IMR-90 (cell line): ENCODE measurements around the gene SLC38A11. TPM values are rescaled to one million over a fixed set of nuclear protein-coding genes. Genes with fewer than 3 reads are reported as not detected.
A peak's percentile ranks its signal among the peaks of the same experiment; 100 is the strongest.

Experiments used
- ATAC-seq: fragments of 200-7000 bp; cut with Tn5 transposase; 2 replicates; pipeline ENCODE4 v1.9.1; 2020; ENCODE audit warnings: low read depth, mild to moderate bottlenecking, moderate library complexity
- BruUV-seq: library from RNA; stranded (reverse); fragments of 400-500 nt; replicated peaks from 2 replicates; lab custom pipeline; 2021; lab: Mats Ljungman, UMichigan
- CTCF ChIA-PET: fragments of 300-600 bp; formaldehyde crosslinking; extraction: SDS; loops from one replicate; lab custom pipeline; 2021; ENCODE audit warnings: antibody characterized with exemption; lab: Yijun Ruan, JAX
- POLR2A ChIA-PET: fragments of 300-600 bp; sonication (Branson Sonifier 250); formaldehyde crosslinking; loops from one replicate; lab custom pipeline; 2022; ENCODE audit warnings: antibody characterized with exemption; ENCODE audit not compliant: unreplicated experiment; lab: Charles Lee
- DNase-seq: peaks from one replicate; pipeline ENCODE4 v3.0.0; 2013
- H2AFZ ChIP-seq: replicated peaks from 2 replicates; pipeline ENCODE3; 2013; ENCODE audit warnings: low read length, mild to moderate bottlenecking; ENCODE audit not compliant: poor library complexity
- H2AK5ac ChIP-seq: 2 replicates; pipeline ENCODE4 v1.6.1; 2013; ENCODE audit warnings: low read depth, low read length, inconsistent platforms
- H2AK9ac ChIP-seq: replicated peaks from 2 replicates; pipeline ENCODE3; 2013; ENCODE audit warnings: mild to moderate bottlenecking, low read depth, low read length, moderate library complexity; ENCODE audit not compliant: poor library complexity
- H2BK120ac ChIP-seq: 2 replicates; pipeline ENCODE4 v1.6.1; 2013; ENCODE audit warnings: low read depth, low read length, inconsistent platforms
- H2BK15ac ChIP-seq: 3 replicates; pipeline ENCODE4 v1.6.1; 2013; ENCODE audit warnings: low read depth, low read length, inconsistent platforms
- H2BK20ac ChIP-seq: 2 replicates; pipeline ENCODE4 v1.6.1; 2013; ENCODE audit warnings: low read depth, mild to moderate bottlenecking, inconsistent platforms, low read length, moderate library complexity
- H2BK5ac ChIP-seq: 2 replicates; pipeline ENCODE4 v1.6.1; 2013; ENCODE audit warnings: mild to moderate bottlenecking, low read depth, low read length, inconsistent platforms; ENCODE audit not compliant: poor library complexity, severe bottlenecking
- H3K14ac ChIP-seq: replicated peaks from 2 replicates; pipeline ENCODE4 v1.6.1; 2013; ENCODE audit warnings: low read depth, low read length, inconsistent platforms
- H3K18ac ChIP-seq: 2 replicates; pipeline ENCODE4 v1.6.1; 2013; ENCODE audit warnings: low read depth, low read length, control low read depth
- H3K23ac ChIP-seq: 2 replicates; pipeline ENCODE4 v1.6.1; 2013; ENCODE audit warnings: low read depth, low read length, inconsistent platforms
- H3K27ac ChIP-seq: 2 replicates; pipeline ENCODE4 v1.5.1; 2013; ENCODE audit warnings: mild to moderate bottlenecking, control low read depth, low read length; ENCODE audit not compliant: insufficient read depth
- H3K27me3 ChIP-seq: 2 replicates; pipeline ENCODE4 v1.6.1; 2013; ENCODE audit warnings: low read length; ENCODE audit not compliant: control insufficient read depth, insufficient read depth
- H3K36me3 ChIP-seq: 2 replicates; pipeline ENCODE4 v1.6.1; 2013; ENCODE audit warnings: low read length, mixed read lengths; ENCODE audit not compliant: control insufficient read depth, insufficient read depth
- H3K4ac ChIP-seq: 2 replicates; pipeline ENCODE4 v1.6.1; 2013; ENCODE audit warnings: low read depth, low read length, inconsistent platforms
- H3K4me1 ChIP-seq: 2 replicates; pipeline ENCODE4 v1.6.1; 2013; ENCODE audit warnings: low read length, mixed read lengths; ENCODE audit not compliant: control insufficient read depth, insufficient read depth
- H3K4me2 ChIP-seq: 2 replicates; pipeline ENCODE4 v1.6.1; 2013; ENCODE audit warnings: low read depth, mild to moderate bottlenecking, control low read depth, low read length, moderate library complexity
- H3K4me3 ChIP-seq: 2 replicates; pipeline ENCODE4 v1.5.1; 2013; ENCODE audit warnings: low read depth, mild to moderate bottlenecking, control low read depth, low read length, moderate library complexity; ENCODE audit not compliant: insufficient read depth
- H3K56ac ChIP-seq: 2 replicates; pipeline ENCODE4 v1.6.1; 2013; ENCODE audit warnings: low read length, inconsistent platforms; ENCODE audit not compliant: insufficient read depth; ENCODE audit errors: extremely low read depth
- H3K79me1 ChIP-seq, 2 experiments: 2 replicates each; pipeline ENCODE4 v1.6.1; 2013; ENCODE audit warnings: low read length in 2 of 2, inconsistent platforms in 1 of 2, low read depth in 1 of 2
- H3K9ac ChIP-seq: 2 replicates; pipeline ENCODE4 v1.6.1; 2013; ENCODE audit warnings: low read depth, low read length, control low read depth
- H3K9me1 ChIP-seq: 2 replicates; pipeline ENCODE4 v1.6.1; 2013; ENCODE audit warnings: low read length, inconsistent platforms; ENCODE audit not compliant: insufficient read depth
- H3K9me3 ChIP-seq: 2 replicates; pipeline ENCODE4 v1.6.1; 2013; ENCODE audit warnings: low read length; ENCODE audit not compliant: control insufficient read depth, insufficient read depth
- H4K20me1 ChIP-seq: 2 replicates; pipeline ENCODE4 v1.6.1; 2013; ENCODE audit warnings: low read length, inconsistent platforms; ENCODE audit not compliant: insufficient read depth
- H4K5ac ChIP-seq: 2 replicates; pipeline ENCODE4 v1.6.1; 2013; ENCODE audit warnings: mild to moderate bottlenecking, low read depth, low read length, control low read depth
- H4K8ac ChIP-seq, 2 experiments: 2 replicates each; pipeline ENCODE4 v1.6.1; 2013; ENCODE audit warnings: low read depth in 2 of 2, low read length in 2 of 2, control low read depth in 1 of 2, inconsistent platforms in 1 of 2
- H4K91ac ChIP-seq: 2 replicates; pipeline ENCODE4 v1.6.1; 2013; ENCODE audit warnings: low read depth, low read length, inconsistent platforms; ENCODE audit not compliant: insufficient read depth
- BHLHE40 ChIP-seq: fragments of 150-350 bp; IDR thresholded peaks from 2 replicates; pipeline ENCODE4 v1.6.1; 2016; ENCODE audit warnings: mild to moderate bottlenecking, low read depth, low read length
- CEBPB ChIP-seq: IDR thresholded peaks from 2 replicates; pipeline ENCODE4 v1.6.1; 2012; ENCODE audit warnings: low read depth, low read length, improper control_type of control experiment
- CHD1 ChIP-seq: IDR thresholded peaks from 2 replicates; pipeline ENCODE4 v1.6.1; 2012; ENCODE audit warnings: low read depth, low read length, improper control_type of control experiment
- FOS ChIP-seq: fragments of 150-350 bp; IDR thresholded peaks from 2 replicates; pipeline ENCODE4 v1.6.1; 2016; ENCODE audit warnings: low read depth, low read length
- MAFK ChIP-seq: IDR thresholded peaks from 2 replicates; pipeline ENCODE4 v1.6.1; 2012; ENCODE audit warnings: low read depth, low read length, improper control_type of control experiment
- MAZ ChIP-seq: IDR thresholded peaks from 2 replicates; pipeline ENCODE4 v1.6.1; 2012; ENCODE audit warnings: low read depth, mild to moderate bottlenecking, low read length, improper control_type of control experiment, moderate library complexity, borderline replicate concordance
- MXI1 ChIP-seq: IDR thresholded peaks from 2 replicates; pipeline ENCODE4 v1.6.1; 2012; ENCODE audit warnings: low read depth, mild to moderate bottlenecking, low read length, moderate library complexity, borderline replicate concordance
- NFE2L2 ChIP-seq: fragments of 150-350 bp; IDR thresholded peaks from 2 replicates; pipeline ENCODE4 v1.6.1; 2016; ENCODE audit warnings: low read depth, mild to moderate bottlenecking, low read length
- POLR2A ChIP-seq: IDR thresholded peaks from 2 replicates; pipeline ENCODE4 v1.6.1; 2012; ENCODE audit warnings: mild to moderate bottlenecking, low read depth, low read length
- RAD21 ChIP-seq: IDR thresholded peaks from 2 replicates; pipeline ENCODE4 v1.6.1; 2012; ENCODE audit warnings: low read length, improper control_type of control experiment
- RCOR1 ChIP-seq: IDR thresholded peaks from 2 replicates; pipeline ENCODE4 v1.6.1; 2012; ENCODE audit warnings: mild to moderate bottlenecking, low read length, improper control_type of control experiment; ENCODE audit not compliant: insufficient replicate concordance
- RFX5 ChIP-seq: IDR thresholded peaks from 2 replicates; pipeline ENCODE4 v1.8.0; 2012; ENCODE audit warnings: low read depth, mild to moderate bottlenecking, low read length, moderate library complexity
- SMC3 ChIP-seq: fragments of 150-350 bp; IDR thresholded peaks from 2 replicates; pipeline ENCODE4 v1.6.1; 2016; ENCODE audit warnings: low read depth, mild to moderate bottlenecking, antibody characterized with exemption, low read length, moderate library complexity
- USF2 ChIP-seq: fragments of 150-350 bp; IDR thresholded peaks from 2 replicates; pipeline ENCODE4 v1.6.1; 2017; ENCODE audit warnings: mild to moderate bottlenecking, antibody characterized with exemption, low read length, low read depth
- WGBS, 2 experiments: methylation state at CpG; one replicate each; pipeline versions ENCODE4 v1.1.5 to v1.1.7; 2013; ENCODE audit warnings: missing lambda C conversion rate in 2 of 2; ENCODE audit not compliant: insufficient read length in 1 of 2; ENCODE audit errors: extremely low coverage in 2 of 2; 5-methylcytosine and 5-hydroxymethylcytosine counted together
- dilution Hi-C: fragments of 300-500 bp; cut with HindIII; formaldehyde crosslinking; loops from one replicate; pipeline ENCODE4 v1.14.3; 2018; ENCODE audit warnings: low sequenced_read_pairs; ENCODE audit not compliant: unreplicated experiment
- in situ Hi-C: fragments of 300-500 bp; cut with MboI; formaldehyde crosslinking; loops from 3 replicates; pipeline ENCODE4 v1.14.3; 2019; ENCODE audit warnings: low sequenced_read_pairs, inconsistent platforms, mixed read lengths
- intact Hi-C: fragments of 100-400 bp; cut with micrococcal nuclease; formaldehyde crosslinking; loops from 2 replicates; pipeline ENCODE4 v1.10.0; 2022
- polyA plus RNA-seq, 3 experiments: library from polyadenylated mRNA; depleted of rRNA; stranded (reverse); fragments of >200 nt; gene quantifications; 2 replicates each; pipeline ENCODE4 v1.2.3, GENCODE V29; 2012; ENCODE audit warnings: low replicate concordance in 1 of 3
- total RNA-seq: library from RNA; depleted of rRNA; stranded (reverse); fragments of >200 nt; gene quantifications from 2 replicates; pipeline ENCODE4 v1.2.3, GENCODE V29; 2012
- TF ChIP-seq, protein P1 (sequence below): fragments of 150-350 bp; IDR thresholded peaks from 2 replicates; pipeline ENCODE4 v1.6.1; 2016; ENCODE audit warnings: low read depth, mild to moderate bottlenecking, low read length, moderate library complexity, borderline replicate concordance

The SLC38A11 gene
- total and polyA plus RNA-seq, 2 of the 4 experiments (the other 2 are of a cell fraction): 0.18 to 0.21 TPM

DNA sequence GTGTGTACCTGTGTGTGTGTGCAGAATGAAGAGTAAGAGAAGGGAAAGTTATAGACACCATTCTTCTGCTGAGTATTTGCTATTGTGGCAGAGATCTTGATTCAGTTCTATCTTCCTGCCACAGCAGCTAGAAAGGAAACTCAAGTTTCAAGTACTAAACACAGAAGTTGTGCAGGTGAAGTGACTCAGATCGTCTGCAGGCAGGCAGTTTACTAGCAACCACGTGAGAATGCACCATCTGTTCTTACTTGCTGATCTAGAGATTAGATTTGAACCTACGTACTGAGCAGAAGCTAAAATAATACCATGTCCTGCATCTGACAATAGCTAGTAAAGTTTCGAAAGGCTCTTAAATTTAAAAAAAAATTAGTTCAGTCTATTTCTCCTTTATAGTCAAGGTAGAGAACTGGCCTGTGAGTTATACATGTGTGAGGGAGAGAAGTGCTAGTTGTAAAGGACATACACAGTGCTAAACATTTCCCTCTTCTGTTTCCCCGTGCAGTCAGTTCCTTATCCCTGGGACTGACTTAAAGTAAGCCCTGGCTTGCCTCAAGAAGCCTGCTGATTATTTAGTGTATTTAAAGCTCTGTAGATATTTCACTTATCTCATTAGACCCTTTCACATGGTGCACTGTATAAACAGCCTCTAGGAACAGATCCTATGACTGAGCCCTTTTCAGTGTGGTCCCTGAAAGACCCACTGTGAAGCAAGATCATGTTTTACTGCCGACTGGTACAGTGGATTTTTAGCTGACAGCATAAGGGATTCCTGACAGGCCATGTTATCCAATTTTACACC lies 45.0 kb downstream of the SLC38A11 start:
- intact Hi-C loops: no loop called here
- CTCF ChIA-PET: interaction anchor here (0.8 to 1.3 kb wide), 5 partner anchors 8 to 69 kb away, joined by 3 to 4 read pairs (median 3); partner anchors contain the start of gene COBLL1
- peak; percentile 77 for DNase-seq
- TF ChIP-seq MXI1 (no peak), POLR2A (no peak), MAFK (no peak), BHLHE40 (no peak), CEBPB (no peak), RAD21 (no peak), SMC3 (no peak), RFX5 (no peak), MAZ (no peak), USF2 (no peak), CHD1 (no peak), FOS (no peak), RCOR1 (no peak), NFE2L2 (no peak)
- TF ChIP-seq, protein P1, sequence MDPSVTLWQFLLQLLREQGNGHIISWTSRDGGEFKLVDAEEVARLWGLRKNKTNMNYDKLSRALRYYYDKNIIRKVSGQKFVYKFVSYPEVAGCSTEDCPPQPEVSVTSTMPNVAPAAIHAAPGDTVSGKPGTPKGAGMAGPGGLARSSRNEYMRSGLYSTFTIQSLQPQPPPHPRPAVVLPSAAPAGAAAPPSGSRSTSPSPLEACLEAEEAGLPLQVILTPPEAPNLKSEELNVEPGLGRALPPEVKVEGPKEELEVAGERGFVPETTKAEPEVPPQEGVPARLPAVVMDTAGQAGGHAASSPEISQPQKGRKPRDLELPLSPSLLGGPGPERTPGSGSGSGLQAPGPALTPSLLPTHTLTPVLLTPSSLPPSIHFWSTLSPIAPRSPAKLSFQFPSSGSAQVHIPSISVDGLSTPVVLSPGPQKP: no peak

More for the DNA sequence above, 45.0 kb downstream of the SLC38A11 start:
- Histone ChIP-seq H3K4me1 (peaks cover 9% of the 10 kb centered on the region), H3K36me3 (no peaks in the 10 kb centered on the region), H3K27me3 (no peaks in the 10 kb centered on the region), H2AFZ (no peak overlapping the region), H4K5ac (peak overlapping the region; percentile 53; the same call in 1 of the 2 replicates), H2BK15ac (peak overlapping the region; percentile 34; the same call in 1 of the 3 replicates), H3K9me3 (no peaks in the 10 kb centered on the region), H3K4me2 (peak overlapping the region; percentile 22; the same call in 1 of the 2 replicates), H3K4me3 (no peak overlapping the region), H2BK120ac (peak overlapping the region; percentile 5; the same call in 1 of the 2 replicates), H2BK20ac (peak overlapping the region; percentile 17), H3K79me1 (no peaks in the 10 kb centered on the region), H4K8ac (no peak overlapping the region; a peak in 1 of 4 replicates), H3K4ac (no peak overlapping the region), H4K91ac (peak overlapping the region; percentile 44; the same call in 1 of the 2 replicates), H3K18ac (peak overlapping the region; percentile 92), H3K23ac (0 out of 2 replicates have a peak overlapping the region, but pooled peaks have one; percentile 33), H3K9me1 (no peaks in the 10 kb centered on the region), H2AK9ac (no peak overlapping the region), H3K9ac (no peak overlapping the region), H3K56ac (no peak overlapping the region), H2BK5ac (peak overlapping the region; percentile 14), H4K20me1 (no peaks in the 10 kb centered on the region), H3K14ac (peak overlapping the region; percentile 12; the same call in 1 of the 2 replicates), H2AK5ac (no peak overlapping the region), H3K27ac (no peak overlapping the region)
- dilution Hi-C loops: no loop called here
- WGBS, 2 experiments: 17% methylated on average over 1 of the region's 6 CpGs; no CpG with 5 or more reads in 1 of the 2 experiments
- in situ Hi-C loops: loop anchor here (25.0 kb wide), 1 partner anchor 173 kb away; no protein-coding TSS in a partner anchor
- POLR2A ChIA-PET: no interaction called here
- ATAC-seq: peak; percentile 53
- no TSS peak for BruUV-seq
